AG04449 (cell line): ENCODE measurements around the gene FOXL3.
A peak's percentile ranks its signal among the peaks of the same experiment; 100 is the strongest.

Experiments
- CTCF ChIA-PET: fragments of 350-600 bp; formaldehyde crosslinking; extraction: SDS; loops from one replicate; lab custom pipeline; 2021; ENCODE audit warnings: antibody characterized with exemption; lab: Yijun Ruan, JAX
- POLR2A ChIA-PET: fragments of 400-600, 350-600 bp; formaldehyde crosslinking; extraction: SDS; loops from one replicate; lab custom pipeline; 2020; ENCODE audit warnings: antibody characterized with exemption, inconsistent platforms; lab: Yijun Ruan, JAX
- DNase-seq: peaks from one replicate; pipeline ENCODE4 v3.0.0-alpha.2; 2010; ENCODE audit warnings: low read depth, low spot score
- H3K4me3 ChIP-seq: 2 replicates; pipeline ENCODE4 v1.5.1; 2011; ENCODE audit warnings: low read depth, mild to moderate bottlenecking, control low read depth, low read length
- CTCF ChIP-seq: IDR thresholded peaks from one replicate; pipeline ENCODE4 v1.5.1; 2011; ENCODE audit warnings: mild to moderate bottlenecking, moderate library complexity, low read length, control low read depth, inconsistent platforms; ENCODE audit not compliant: insufficient read depth; ENCODE audit errors: missing control alignments

FOXL3 gene

GRCh38 chr7:330511-331230 is 40.7 kb downstream of the FOXL3 start:
- no peak overlapping the region for H3K4me3 ChIP-seq
- POLR2A ChIA-PET: no interaction called here
- no peak for TF ChIP-seq CTCF
- no peak for DNase-seq
- CTCF ChIA-PET: interaction anchor here (0.7 to 4.6 kb wide), 7 partner anchors 9 to 443 kb away, joined by 3 to 51 read pairs (median 17); no protein-coding TSS in a partner anchor

GRCh38 chr7:332020-332517 is 42.1 kb downstream of the FOXL3 start:
- no peak overlapping the region for H3K4me3 ChIP-seq
- ChIA-PET POLR2A (no interaction called here), CTCF (interaction anchor here (0.9 to 4.6 kb wide), 12 partner anchors 10 to 441 kb away, joined by 3 to 51 read pairs (median 6); no protein-coding TSS in a partner anchor)
- no peak for TF ChIP-seq CTCF
- no peak for DNase-seq

- POLR2A ChIA-PET: no interaction called here
- TF ChIP-seq CTCF: peak; percentile 84
- CTCF ChIA-PET: interaction anchor here (0.7 to 4.6 kb wide), 26 partner anchors 10 to 454 kb away, joined by 3 to 51 read pairs (median 4); partner anchors contain the start of gene PDGFA
- H3K4me3 ChIP-seq: peak overlapping the region; percentile 3; the same call in 1 of the 2 replicates
- no peak for DNase-seq
Observed at GRCh38 chr7:332646-333392, 42.8 kb downstream of the FOXL3 start.

- TF ChIP-seq CTCF: no peak
- POLR2A ChIA-PET: no interaction called here
- DNase-seq: no peak
- H3K4me3 ChIP-seq: no peak overlapping the region
- CTCF ChIA-PET: interaction anchor here (0.7 to 4.6 kb wide), 22 partner anchors 9 to 453 kb away, joined by 3 to 51 read pairs (median 4); partner anchors contain the start of gene PDGFA
Observed at GRCh38 chr7:333393-333764, 43.4 kb downstream of the FOXL3 start.

GRCh38 chr7:334618-335357 is 44.8 kb downstream of the FOXL3 start:
- CTCF ChIA-PET: interaction anchor here (1.0 kb wide), 1 partner anchor 12 kb away, joined by 3 read pairs; no protein-coding TSS in a partner anchor
- no peak for DNase-seq
- H3K4me3 ChIP-seq: no peak overlapping the region
- no peak for TF ChIP-seq CTCF
- POLR2A ChIA-PET: no interaction called here
